ENCODE data around the gene SUSD1. TPM values are rescaled to one million over a fixed set of nuclear protein-coding genes. Genes with fewer than 3 reads are reported as not detected.

The SUSD1 gene
- polyA plus RNA-seq, 2 donors: 1.2 to 1.8 TPM

- Histone ChIP-seq H3K27ac (ENCODE audit: low read depth in 2 of 2, low read length in 1 of 2) (no peak overlapping the region), H3K36me3 (ENCODE audit: control insufficient read depth in 2 of 2, insufficient read depth in 2 of 2, low read length in 1 of 2) (no peaks in the 10 kb centered on the region), H3K9me3 (ENCODE audit: control insufficient read depth in 2 of 2, insufficient read depth in 1 of 2, low read depth in 1 of 2, low read length in 1 of 2) (no peaks in the 10 kb centered on the region), H3K4me3 (ENCODE audit: low read depth in 1 of 2, low read length in 2 of 2) (no peak overlapping the region), H3K27me3 (ENCODE audit: control insufficient read depth in 1 of 2, insufficient read depth in 2 of 2, low read length in 2 of 2) (no peaks in the 10 kb centered on the region), H3K4me1 (ENCODE audit: control insufficient read depth in 2 of 2, insufficient read depth in 2 of 2, low read length in 1 of 2) (no peaks in the 10 kb centered on the region)
- 43 to 69% methylated on average over 2 of the region's 2 CpGs for WGBS, 2 donors
Observed at GRCh38 chr9:112094241-112094640, 80.9 kb downstream of the SUSD1 start.

DNA sequence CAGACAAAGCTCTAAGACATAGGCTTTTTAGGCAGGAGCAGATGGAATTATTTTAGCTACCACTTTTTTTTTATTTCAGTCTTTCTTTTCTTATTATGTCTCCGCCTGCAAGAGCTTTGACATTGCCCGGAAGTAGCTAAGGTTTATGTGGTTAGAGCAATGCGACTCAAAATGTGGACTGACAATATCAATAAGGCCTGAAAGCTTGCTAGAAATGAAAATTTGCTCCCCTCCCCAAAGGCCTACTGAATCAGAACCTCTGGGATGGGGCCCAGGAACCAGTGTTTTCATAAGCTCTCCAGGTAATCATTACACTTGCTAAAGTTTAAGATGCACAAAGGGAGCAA is 81.3 kb downstream of the SUSD1 start:
- no peaks in the 10 kb centered on the region for H3K9me3 ChIP-seq (ENCODE audit: control insufficient read depth in 2 of 2, insufficient read depth in 1 of 2, low read depth in 1 of 2, low read length in 1 of 2)
- no peaks in the 10 kb centered on the region for H3K4me1 ChIP-seq (ENCODE audit: control insufficient read depth in 2 of 2, insufficient read depth in 2 of 2, low read length in 1 of 2)
- H3K36me3 ChIP-seq (ENCODE audit: control insufficient read depth in 2 of 2, insufficient read depth in 2 of 2, low read length in 1 of 2): no peaks in the 10 kb centered on the region
- H3K27me3 ChIP-seq (ENCODE audit: control insufficient read depth in 1 of 2, insufficient read depth in 2 of 2, low read length in 2 of 2): no peaks in the 10 kb centered on the region
- no peak overlapping the region for H3K27ac ChIP-seq (ENCODE audit: low read depth in 2 of 2, low read length in 1 of 2)
- 58 to 68% methylated on average over 3 of the region's 3 CpGs for WGBS, 2 donors
- H3K4me3 ChIP-seq (ENCODE audit: low read depth in 1 of 2, low read length in 2 of 2): no peak overlapping the region

- 94 to 96% methylated on average over 5 of the region's 5 CpGs for WGBS, 2 donors
Observed at GRCh38 chr9:112093147-112093869, 81.8 kb downstream of the SUSD1 start.

GRCh38 chr9:112091810-112092209 is 83.3 kb downstream of the SUSD1 start:
- H3K27ac ChIP-seq (ENCODE audit: low read depth in 2 of 2, low read length in 1 of 2): no peak overlapping the region
- WGBS, 2 donors: 19 to 31% methylated on average over 1 of the region's 1 CpG
- no peak overlapping the region for H3K4me3 ChIP-seq (ENCODE audit: low read depth in 1 of 2, low read length in 2 of 2)
- no peaks in the 10 kb centered on the region for H3K4me1 ChIP-seq (ENCODE audit: control insufficient read depth in 2 of 2, insufficient read depth in 2 of 2, low read length in 1 of 2)
- H3K36me3 ChIP-seq (ENCODE audit: control insufficient read depth in 2 of 2, insufficient read depth in 2 of 2, low read length in 1 of 2): no peaks in the 10 kb centered on the region
- H3K9me3 ChIP-seq (ENCODE audit: control insufficient read depth in 2 of 2, insufficient read depth in 1 of 2, low read depth in 1 of 2, low read length in 1 of 2): no peaks in the 10 kb centered on the region
- H3K27me3 ChIP-seq (ENCODE audit: control insufficient read depth in 1 of 2, insufficient read depth in 2 of 2, low read length in 2 of 2): no peaks in the 10 kb centered on the region

More at GRCh38 chr9:112093147-112093869, 81.8 kb downstream of the SUSD1 start:
- no peaks in the 10 kb centered on the region for H3K9me3 ChIP-seq (ENCODE audit: control insufficient read depth in 2 of 2, insufficient read depth in 1 of 2, low read depth in 1 of 2, low read length in 1 of 2)
- H3K4me3 ChIP-seq (ENCODE audit: low read depth in 1 of 2, low read length in 2 of 2): no peak overlapping the region
- no peaks in the 10 kb centered on the region for H3K36me3 ChIP-seq (ENCODE audit: control insufficient read depth in 2 of 2, insufficient read depth in 2 of 2, low read length in 1 of 2)
- no peaks in the 10 kb centered on the region for H3K27me3 ChIP-seq (ENCODE audit: control insufficient read depth in 1 of 2, insufficient read depth in 2 of 2, low read length in 2 of 2)
- no peaks in the 10 kb centered on the region for H3K4me1 ChIP-seq (ENCODE audit: control insufficient read depth in 2 of 2, insufficient read depth in 2 of 2, low read length in 1 of 2)
- H3K27ac ChIP-seq (ENCODE audit: low read depth in 2 of 2, low read length in 1 of 2): no peak overlapping the region

DNA sequence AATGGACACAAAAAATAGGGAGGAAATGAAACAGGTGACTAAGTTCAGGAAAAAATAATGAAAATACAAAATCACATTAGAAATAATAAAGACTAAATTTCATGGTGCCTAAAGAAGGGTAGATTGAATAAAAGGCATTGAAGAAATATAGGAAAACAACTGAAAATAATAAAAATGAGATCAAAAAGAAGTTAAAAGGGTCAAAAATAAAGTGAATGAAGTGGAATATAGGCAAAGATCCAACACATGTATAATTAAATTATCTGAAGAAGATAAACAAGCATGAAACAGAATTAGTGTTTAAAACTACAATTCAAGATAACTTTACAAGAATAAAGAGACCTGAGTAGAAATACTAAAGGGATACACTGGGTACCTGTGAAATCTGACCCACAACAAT is 87.6 kb downstream of the SUSD1 start:
- no peak overlapping the region for H3K4me3 ChIP-seq (ENCODE audit: low read depth in 1 of 2, low read length in 2 of 2)
- H3K4me1 ChIP-seq (ENCODE audit: control insufficient read depth in 2 of 2, insufficient read depth in 2 of 2, low read length in 1 of 2): peaks cover 0 to 2% of the 10 kb centered on the region in 2 donors
- H3K27ac ChIP-seq (ENCODE audit: low read depth in 2 of 2, low read length in 1 of 2): no peak overlapping the region
- H3K27me3 ChIP-seq (ENCODE audit: control insufficient read depth in 1 of 2, insufficient read depth in 2 of 2, low read length in 2 of 2): no peaks in the 10 kb centered on the region
- no peaks in the 10 kb centered on the region for H3K36me3 ChIP-seq (ENCODE audit: control insufficient read depth in 2 of 2, insufficient read depth in 2 of 2, low read length in 1 of 2)
- H3K9me3 ChIP-seq (ENCODE audit: control insufficient read depth in 2 of 2, insufficient read depth in 1 of 2, low read depth in 1 of 2, low read length in 1 of 2): no peaks in the 10 kb centered on the region

GRCh38 chr9:112086627-112087026 is 88.5 kb downstream of the SUSD1 start:
- H3K27ac ChIP-seq (ENCODE audit: low read depth in 2 of 2, low read length in 1 of 2): no peak overlapping the region
- no peaks in the 10 kb centered on the region for H3K36me3 ChIP-seq (ENCODE audit: control insufficient read depth in 2 of 2, insufficient read depth in 2 of 2, low read length in 1 of 2)
- no peak overlapping the region for H3K4me3 ChIP-seq (ENCODE audit: low read depth in 1 of 2, low read length in 2 of 2)
- H3K9me3 ChIP-seq (ENCODE audit: control insufficient read depth in 2 of 2, insufficient read depth in 1 of 2, low read depth in 1 of 2, low read length in 1 of 2): no peaks in the 10 kb centered on the region
- peaks cover 0 to 2% of the 10 kb centered on the region in 2 donors for H3K4me1 ChIP-seq (ENCODE audit: control insufficient read depth in 2 of 2, insufficient read depth in 2 of 2, low read length in 1 of 2)
- no peaks in the 10 kb centered on the region for H3K27me3 ChIP-seq (ENCODE audit: control insufficient read depth in 1 of 2, insufficient read depth in 2 of 2, low read length in 2 of 2)
- 77 to 83% methylated on average over 2 of the region's 2 CpGs for WGBS, 2 donors

DNA sequence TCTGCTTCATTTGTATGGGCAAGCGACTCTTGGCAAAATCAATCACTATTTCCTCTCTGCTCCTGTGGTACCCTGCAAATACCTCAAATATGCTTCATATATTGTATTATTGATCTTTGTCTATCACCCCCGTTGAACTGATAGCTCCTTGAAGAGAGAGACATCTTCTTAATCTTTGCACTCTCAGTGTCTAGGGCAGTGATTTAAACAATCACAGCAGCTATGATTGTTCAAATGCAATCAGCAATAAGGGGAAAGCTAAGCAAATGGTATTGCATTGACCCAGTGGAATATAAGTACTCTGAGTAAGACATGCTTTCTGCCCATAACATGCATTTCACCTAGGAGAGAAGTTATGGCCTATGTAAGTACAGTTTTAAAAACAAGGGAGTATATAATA is 90.2 kb downstream of the SUSD1 start:
- H3K4me1 ChIP-seq (ENCODE audit: control insufficient read depth in 2 of 2, insufficient read depth in 2 of 2, low read length in 1 of 2): peaks cover 0 to 2% of the 10 kb centered on the region in 2 donors
- WGBS, 2 donors: 30 to 49% methylated on average over 2 of the region's 2 CpGs
- peak overlapping the region in 1 of 2 donors; percentile 17 for H3K27ac ChIP-seq (ENCODE audit: low read depth in 2 of 2, low read length in 1 of 2)
- H3K27me3 ChIP-seq (ENCODE audit: control insufficient read depth in 1 of 2, insufficient read depth in 2 of 2, low read length in 2 of 2): no peaks in the 10 kb centered on the region
- no peak overlapping the region for H3K4me3 ChIP-seq (ENCODE audit: low read depth in 1 of 2, low read length in 2 of 2)
- H3K36me3 ChIP-seq (ENCODE audit: control insufficient read depth in 2 of 2, insufficient read depth in 2 of 2, low read length in 1 of 2): no peaks in the 10 kb centered on the region
- H3K9me3 ChIP-seq (ENCODE audit: control insufficient read depth in 2 of 2, insufficient read depth in 1 of 2, low read depth in 1 of 2, low read length in 1 of 2): no peaks in the 10 kb centered on the region

GRCh38 chr9:112084334-112084733 is 90.8 kb downstream of the SUSD1 start:
- H3K4me1 ChIP-seq (ENCODE audit: control insufficient read depth in 2 of 2, insufficient read depth in 2 of 2, low read length in 1 of 2): peaks cover 0 to 2% of the 10 kb centered on the region in 2 donors
- H3K27ac ChIP-seq (ENCODE audit: low read depth in 2 of 2, low read length in 1 of 2): peak overlapping the region; percentile 17 to 74
- H3K27me3 ChIP-seq (ENCODE audit: control insufficient read depth in 1 of 2, insufficient read depth in 2 of 2, low read length in 2 of 2): no peaks in the 10 kb centered on the region
- H3K4me3 ChIP-seq (ENCODE audit: low read depth in 1 of 2, low read length in 2 of 2): no peak overlapping the region
- WGBS, 2 donors: 45 to 66% methylated on average over 3 of the region's 3 CpGs
- H3K36me3 ChIP-seq (ENCODE audit: control insufficient read depth in 2 of 2, insufficient read depth in 2 of 2, low read length in 1 of 2): no peaks in the 10 kb centered on the region
- H3K9me3 ChIP-seq (ENCODE audit: control insufficient read depth in 2 of 2, insufficient read depth in 1 of 2, low read depth in 1 of 2, low read length in 1 of 2): no peaks in the 10 kb centered on the region

DNA sequence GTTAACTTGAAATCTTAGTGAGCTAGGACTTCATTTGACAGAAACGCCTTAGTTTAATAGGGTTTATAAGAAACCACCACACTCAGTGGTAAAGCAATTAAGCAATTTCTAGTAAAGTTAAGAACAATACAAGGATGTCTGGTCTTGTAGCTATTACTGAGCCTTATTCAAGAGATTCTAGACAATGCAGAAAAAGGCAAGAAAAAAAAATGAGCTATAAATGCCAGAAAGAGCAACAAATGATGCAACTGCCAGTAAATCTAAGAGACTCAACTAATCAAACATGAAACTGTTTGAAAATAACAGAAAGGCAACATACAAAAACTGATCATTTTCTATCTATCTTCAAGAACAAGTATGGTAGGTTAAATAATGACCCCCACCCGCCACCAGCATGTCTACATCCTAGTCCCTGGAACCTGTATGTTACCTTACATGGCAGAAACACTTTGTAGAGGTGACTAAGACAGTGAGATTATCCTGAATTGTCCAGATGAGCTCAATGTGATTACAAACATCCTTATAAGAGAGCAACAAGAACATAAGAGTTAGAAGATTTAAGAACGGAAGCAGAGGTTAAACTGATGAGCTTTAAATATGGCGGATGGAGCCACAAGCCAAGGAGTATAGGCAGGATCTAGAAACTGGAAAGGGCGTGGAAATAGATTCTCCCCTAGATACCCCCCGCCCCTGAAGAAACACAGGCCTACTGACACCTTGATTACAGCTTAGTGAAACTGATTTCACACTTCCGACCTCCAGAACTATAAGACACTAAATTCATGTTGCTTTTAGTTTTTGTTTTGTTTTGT is 93.0 kb downstream of the SUSD1 start:
- WGBS, 2 donors: 57 to 82% methylated on average over 7 of the region's 7 CpGs
- Histone ChIP-seq H3K4me1 (ENCODE audit: control insufficient read depth in 2 of 2, insufficient read depth in 2 of 2, low read length in 1 of 2) (peaks cover 0 to 2% of the 10 kb centered on the region in 2 donors), H3K9me3 (ENCODE audit: control insufficient read depth in 2 of 2, insufficient read depth in 1 of 2, low read depth in 1 of 2, low read length in 1 of 2) (no peaks in the 10 kb centered on the region), H3K27ac (ENCODE audit: low read depth in 2 of 2, low read length in 1 of 2) (peak overlapping the region in 1 of 2 donors; percentile 53), H3K27me3 (ENCODE audit: control insufficient read depth in 1 of 2, insufficient read depth in 2 of 2, low read length in 2 of 2) (no peaks in the 10 kb centered on the region), H3K4me3 (ENCODE audit: low read depth in 1 of 2, low read length in 2 of 2) (no peak overlapping the region), H3K36me3 (ENCODE audit: control insufficient read depth in 2 of 2, insufficient read depth in 2 of 2, low read length in 1 of 2) (no peaks in the 10 kb centered on the region)

Measured in esophagus (tissue), 2 donors.